CD14-positive monocyte (primary cell): ENCODE data around the gene SLC25A31. TPM values are rescaled to one million over a fixed set of nuclear protein-coding genes. Genes with fewer than 3 reads are reported as not detected.

ENCODE experiments used
- DNase-seq, 3 donors: peaks; one replicate each; pipeline ENCODE4 v3.0.0-alpha.2; 2011 to 2022
- H2AFZ ChIP-seq: 2 replicates; pipeline ENCODE4 v1.6.0; 2012; ENCODE audit warnings: mild to moderate bottlenecking, low read depth, low read length, inconsistent platforms; ENCODE audit not compliant: insufficient read depth, poor library complexity, severe bottlenecking
- H3K27ac ChIP-seq, 2 donors: 1 replicate in 1 of 2; 2 replicates in 1 of 2; pipeline ENCODE4 v1.5.1; 2012 to 2013; ENCODE audit warnings: low read length in 2 of 2, control low read depth in 1 of 2, inconsistent platforms in 1 of 2, low read depth in 1 of 2, mild to moderate bottlenecking in 1 of 2
- H3K27me3 ChIP-seq, 2 donors: one replicate each; pipeline versions ENCODE4 v1.6.0 to v1.6.1; 2011 to 2013; ENCODE audit warnings: low read length in 2 of 2; ENCODE audit not compliant: control insufficient read depth in 2 of 2, insufficient read depth in 2 of 2
- H3K36me3 ChIP-seq, 2 donors: replicated peaks in 1 of 2; 1 replicate in 1 of 2; 2 replicates in 1 of 2; pipeline versions ENCODE4 v1.5.1 to v1.6.1; 2012 to 2013; ENCODE audit warnings: low read length in 2 of 2, control low read depth in 1 of 2, inconsistent platforms in 1 of 2, mild to moderate bottlenecking in 1 of 2; ENCODE audit not compliant: insufficient read depth in 2 of 2, control insufficient read depth in 1 of 2
- H3K4me1 ChIP-seq, 2 donors: 1 replicate in 1 of 2; 2 replicates in 1 of 2; pipeline versions ENCODE4 v1.5.1 to v1.6.1; 2012 to 2013; ENCODE audit warnings: low read length in 2 of 2, control low read depth in 1 of 2, inconsistent platforms in 1 of 2, mild to moderate bottlenecking in 1 of 2, moderate library complexity in 1 of 2; ENCODE audit not compliant: insufficient read depth in 2 of 2, control insufficient read depth in 1 of 2
- H3K4me2 ChIP-seq: replicated peaks from 2 replicates; pipeline ENCODE3; 2012; ENCODE audit warnings: low read length, moderate library complexity, mild to moderate bottlenecking; ENCODE audit not compliant: poor library complexity, severe bottlenecking; ENCODE audit errors: extremely low read depth
- H3K4me3 ChIP-seq, 3 experiments: fragments of 200-600 bp in 1 of 3; sonication (generic) in 1 of 3; replicated peaks in 1 of 3; 1 replicate in 2 of 3; 2 replicates in 1 of 3; pipeline ENCODE4 v1.5.1; 2011 to 2013; ENCODE audit warnings: low read length in 3 of 3, mild to moderate bottlenecking in 3 of 3, control low read depth in 2 of 3, low read depth in 2 of 3, inconsistent platforms in 1 of 3, moderate library complexity in 1 of 3
- H3K79me2 ChIP-seq: 2 replicates; pipeline ENCODE4 v1.6.0; 2012; ENCODE audit warnings: mild to moderate bottlenecking, control low read depth, inconsistent platforms, low read length, moderate library complexity; ENCODE audit not compliant: insufficient read depth
- H3K9ac ChIP-seq: 2 replicates; pipeline ENCODE4 v1.6.0; 2017; ENCODE audit warnings: low read length, mild to moderate bottlenecking; ENCODE audit not compliant: insufficient read depth, poor library complexity, severe bottlenecking
- H3K9me3 ChIP-seq, 2 donors: replicated peaks in 1 of 2; 1 replicate in 1 of 2; 2 replicates in 1 of 2; pipeline versions ENCODE4 v1.5.1 to v1.6.1; 2012 to 2013; ENCODE audit warnings: low read length in 2 of 2, control low read depth in 1 of 2; ENCODE audit not compliant: control insufficient read depth in 1 of 2, insufficient read depth in 1 of 2
- H4K20me1 ChIP-seq: 2 replicates; pipeline ENCODE4 v1.6.0; 2012; ENCODE audit warnings: mild to moderate bottlenecking, low read length, control low read depth, moderate library complexity; ENCODE audit not compliant: insufficient read depth
- H3K27ac Mint-ChIP-seq, 7 donors: one replicate each; pipeline ENCODE4 v1.8.0; 2020; ENCODE audit warnings: mild to moderate bottlenecking in 7 of 7, mixed read lengths in 7 of 7, moderate library complexity in 6 of 7, inconsistent platforms in 2 of 7
- H3K27me3 Mint-ChIP-seq, 3 donors: one replicate each; pipeline ENCODE4 v1.8.0; 2021 to 2022; ENCODE audit warnings: low read depth in 3 of 3, mild to moderate bottlenecking in 3 of 3, mixed read lengths in 3 of 3, moderate library complexity in 3 of 3, inconsistent platforms in 1 of 3
- H3K36me3 Mint-ChIP-seq, 2 donors: one replicate each; pipeline ENCODE4 v1.8.0; 2020; ENCODE audit warnings: mixed read lengths in 2 of 2, inconsistent platforms in 1 of 2, mild to moderate bottlenecking in 1 of 2
- H3K4me1 Mint-ChIP-seq: one replicate; pipeline ENCODE4 v1.8.0; 2020; ENCODE audit warnings: mild to moderate bottlenecking, mixed read lengths
- H3K4me3 Mint-ChIP-seq, 2 donors: one replicate each; pipeline ENCODE4 v1.8.0; 2020; ENCODE audit warnings: mild to moderate bottlenecking in 2 of 2, mixed read lengths in 2 of 2, moderate library complexity in 1 of 2
- H3K9me3 Mint-ChIP-seq, 7 donors: one replicate each; pipeline ENCODE4 v1.8.0; 2020 to 2022; ENCODE audit warnings: mixed read lengths in 7 of 7, mild to moderate bottlenecking in 6 of 7, moderate library complexity in 6 of 7, inconsistent platforms in 2 of 7
- CTCF ChIP-seq: fragments of 200-600 bp; IDR thresholded peaks from one replicate; pipeline ENCODE4 v1.8.0; 2022; ENCODE audit warnings: antibody characterized with exemption, mild to moderate bottlenecking
- WGBS: methylation state at CpG from one replicate; pipeline ENCODE4 v1.1.5; 2013; ENCODE audit warnings: missing lambda C conversion rate; ENCODE audit not compliant: insufficient coverage; 5-methylcytosine and 5-hydroxymethylcytosine counted together
- intact Hi-C, 2 donors: fragments of 100-400 bp; cut with micrococcal nuclease; formaldehyde crosslinking; loops; one replicate each; pipeline versions ENCODE4 v1.15.0 to v1.15.1; 2023
- polyA plus RNA-seq, 3 donors: library from polyadenylated mRNA; depleted of rRNA in 1 of 3; unstranded in 2 of 3; stranded (reverse) in 1 of 3; fragments of 300-500 nt in 2 of 3; fragments of >200 nt in 1 of 3; fragmentation: Illumina TruSeq in 2 of 3; gene quantifications; 1 replicate in 2 of 3; 2 replicates in 1 of 3; pipeline ENCODE4 v1.2.3, GENCODE V29; 2012 to 2021

SLC25A31 gene
- polyA plus RNA-seq, 3 donors, result not detected

- Histone ChIP-seq H3K79me2 (no peaks in the 10 kb centered on the region), H3K9ac (no peak overlapping the region), H3K9me3 (no peaks in the 10 kb centered on the region), H3K36me3 (no peaks in the 10 kb centered on the region), H3K4me3 (no peak overlapping the region), H2AFZ (no peak overlapping the region), H3K27ac (no peak overlapping the region), H3K27me3 (peaks cover 32 to 50% of the 10 kb centered on the region in 2 donors), H3K4me1 (peaks cover 21 to 26% of the 10 kb centered on the region in 2 donors), H4K20me1 (no peaks in the 10 kb centered on the region), H3K4me2 (no peak overlapping the region)
- 100% methylated on average over 1 of the region's 9 CpGs for WGBS
- Mint-ChIP-seq H3K36me3 (peaks cover 0 to 11% of the 10 kb centered on the region in 2 donors), H3K27me3 (peaks cover 37 to 50% (median 44%) of the 10 kb centered on the region in 3 donors), H3K4me3 (peak overlapping the region in 1 of 2 donors; percentile 14), H3K9me3 (peaks cover 0 to 16% (median 4%) of the 10 kb centered on the region in 7 donors), H3K4me1 (peaks cover 26% of the 10 kb centered on the region), H3K27ac (no peak overlapping the region)
- DNase-seq, result no peak
- intact Hi-C loops, result no loop called here
- no peak for TF ChIP-seq CTCF
Measured at GRCh38 chr4:127783955-127784770, 54.0 kb downstream of the SLC25A31 start.

- Histone ChIP-seq H3K36me3 (no peaks in the 10 kb centered on the region), H3K27ac (no peak overlapping the region), H3K4me1 (no peaks in the 10 kb centered on the region), H3K79me2 (no peaks in the 10 kb centered on the region), H3K4me2 (no peak overlapping the region), H4K20me1 (no peaks in the 10 kb centered on the region), H3K4me3 (no peak overlapping the region), H2AFZ (no peak overlapping the region), H3K9me3 (no peaks in the 10 kb centered on the region), H3K9ac (no peak overlapping the region), H3K27me3 (peaks cover 10 to 11% of the 10 kb centered on the region in 2 donors)
- H3K27ac Mint-ChIP-seq, result no peak overlapping the region
- no peak for TF ChIP-seq CTCF
- peaks cover 2% of the 10 kb centered on the region for H3K4me1 Mint-ChIP-seq
- no peaks in the 10 kb centered on the region for H3K36me3 Mint-ChIP-seq
- no CpG with 5 or more reads among the region's 2 CpGs for WGBS
- no peak for DNase-seq
- H3K27me3 Mint-ChIP-seq, result peaks cover 10 to 19% (median 15%) of the 10 kb centered on the region in 3 donors
- intact Hi-C loops, result no loop called here
- no peaks in the 10 kb centered on the region for H3K9me3 Mint-ChIP-seq
- no peak overlapping the region for H3K4me3 Mint-ChIP-seq
Measured at GRCh38 chr4:127788517-127788916, 58.3 kb downstream of the SLC25A31 start.
